PC-3 (cell line): ENCODE measurements around the gene PAOX. TPM values are rescaled to one million over a fixed set of nuclear protein-coding genes. Genes with fewer than 3 reads are reported as not detected.
"Not testable (repeated sequence)": the region's sequence is repeated elsewhere in the genome, so short reads cannot be mapped to it uniquely, and the experiment has no call there.

Source experiments
- ATAC-seq: fragments of 200-7000 bp; cut with Tn5 transposase; 2 replicates; pipeline ENCODE4 v1.9.1; 2020; ENCODE audit warnings: mild to moderate bottlenecking, moderate library complexity
- BruUV-seq: library from RNA; stranded (reverse); fragments of 400-500 nt; replicated peaks from 2 replicates; lab custom pipeline; 2021; lab: Mats Ljungman, UMichigan
- CTCF ChIA-PET: fragments of 300-600 bp; sonication (Branson Sonifier 250); formaldehyde crosslinking; loops from one replicate; lab custom pipeline; 2022; ENCODE audit warnings: antibody characterized with exemption; lab: Charles Lee
- POLR2A ChIA-PET: fragments of 300-600 bp; sonication (Branson Sonifier 250); formaldehyde crosslinking; loops from one replicate; lab custom pipeline; 2022; ENCODE audit warnings: antibody characterized with exemption; ENCODE audit not compliant: unreplicated experiment; lab: Charles Lee
- DNase-seq: peaks from one replicate; pipeline ENCODE4 v3.0.0-alpha.2; 2015
- H2AFZ ChIP-seq: fragments of 300-600 bp; sonication (generic); 2 replicates; pipeline ENCODE4 v1.6.0; 2016; ENCODE audit warnings: antibody characterized with exemption, low read length
- H3F3A ChIP-seq: fragments of 300-600 bp; sonication (generic); one replicate; pipeline ENCODE4 v1.6.0; 2017; ENCODE audit warnings: antibody characterized with exemption, low read length, control low read depth, mild to moderate bottlenecking; ENCODE audit not compliant: unreplicated experiment
- H3K27ac ChIP-seq: fragments of 300-600 bp; sonication (generic); 2 replicates; pipeline ENCODE4 v1.5.1; 2016; ENCODE audit warnings: mild to moderate bottlenecking, low read length
- H3K27me3 ChIP-seq: fragments of 300-600 bp; sonication (generic); 2 replicates; pipeline ENCODE4 v1.6.1; 2016; ENCODE audit warnings: low read length, mixed read lengths
- H3K36me3 ChIP-seq: fragments of 300-600 bp; sonication (generic); 2 replicates; pipeline ENCODE4 v1.6.1; 2016; ENCODE audit warnings: low read depth, mixed run types, low read length, mixed read lengths
- H3K4me1 ChIP-seq: fragments of 300-600 bp; sonication (generic); 2 replicates; pipeline ENCODE4 v1.5.1; 2016; ENCODE audit warnings: low read length; ENCODE audit not compliant: insufficient read depth
- H3K4me2 ChIP-seq: fragments of 300-600 bp; sonication (generic); 2 replicates; pipeline ENCODE4 v1.6.0; 2016; ENCODE audit warnings: low read length
- H3K4me3 ChIP-seq: fragments of 300-600 bp; sonication (generic); 2 replicates; pipeline ENCODE4 v1.5.1; 2016; ENCODE audit warnings: mild to moderate bottlenecking, low read length, mixed read lengths
- H3K79me2 ChIP-seq: fragments of 300-600 bp; sonication (generic); 2 replicates; pipeline ENCODE4 v1.6.1; 2017; ENCODE audit warnings: low read length, mixed read lengths
- H3K9ac ChIP-seq: fragments of 300-600 bp; sonication (generic); 2 replicates; pipeline ENCODE4 v1.6.0; 2016; ENCODE audit warnings: mild to moderate bottlenecking, low read length
- H3K9me2 ChIP-seq: fragments of 300-600 bp; sonication (generic); replicated peaks from 2 replicates; pipeline ENCODE4 v1.6.1; 2016; ENCODE audit warnings: mixed run types, low read length, mixed read lengths
- H3K9me3 ChIP-seq: fragments of 300-600 bp; sonication (generic); 2 replicates; pipeline ENCODE4 v1.6.1; 2016; ENCODE audit warnings: low read length, mixed read lengths
- H4K20me1 ChIP-seq: fragments of 300-600 bp; sonication (generic); 2 replicates; pipeline ENCODE4 v1.6.1; 2016; ENCODE audit warnings: low read length, mixed read lengths
- CTCF ChIP-seq: fragments of 300-600 bp; sonication (generic); conservative IDR thresholded peaks from 2 replicates; pipeline ENCODE4 v1.5.1; 2017; ENCODE audit warnings: antibody characterized with exemption, low read depth, mild to moderate bottlenecking, low read length
- EZH2 ChIP-seq: fragments of 300-600 bp; sonication (generic); IDR thresholded peaks from one replicate; pipeline ENCODE4 v1.6.1; 2017; ENCODE audit warnings: antibody characterized with exemption, mild to moderate bottlenecking, low read length; ENCODE audit not compliant: unreplicated experiment
- EZH2phosphoT487 ChIP-seq: fragments of 300-600 bp; sonication (generic); IDR thresholded peaks from 2 replicates; pipeline ENCODE4 v1.6.1; 2018; ENCODE audit warnings: mild to moderate bottlenecking, antibody characterized with exemption, low read length, borderline replicate concordance
- intact Hi-C: fragments of 100-400 bp; cut with micrococcal nuclease; formaldehyde crosslinking; loops from 2 replicates; pipeline ENCODE4 v1.9.0; 2023
- total RNA-seq: library from RNA; depleted of rRNA; stranded (reverse); fragments of >200 nt; gene quantifications from 2 replicates; pipeline ENCODE4 v1.2.3, GENCODE V29; 2014

PAOX gene
- total RNA-seq, 1 experiment from 2014 or later: 4.1 TPM

- H3K79me2 ChIP-seq: peaks cover 8% of the 10 kb centered on the region; the same call in 1 of the 2 replicates
- peaks cover 3% of the 10 kb centered on the region; the same call in 1 of the 2 replicates for H3K4me1 ChIP-seq
- intact Hi-C loops: no loop called here
- CTCF ChIA-PET: no interaction called here
- BruUV-seq: no TSS peak
- DNase-seq: no peak
- no peak overlapping the region for H3K27ac ChIP-seq
- POLR2A ChIA-PET: no interaction called here
- H4K20me1 ChIP-seq: no peaks in the 10 kb centered on the region
- no peaks in the 10 kb centered on the region for H3K9me3 ChIP-seq
- no peak overlapping the region for H3K4me2 ChIP-seq
- no peak for ATAC-seq
- H3K9ac ChIP-seq: no peak overlapping the region
- H3K9me2 ChIP-seq: no peaks in the 10 kb centered on the region
- H3K27me3 ChIP-seq: no peaks in the 10 kb centered on the region
- no peak overlapping the region for H3K4me3 ChIP-seq
- H3F3A ChIP-seq: no peaks in the 10 kb centered on the region
- TF ChIP-seq EZH2 (no peak), EZH2phosphoT487 (no peak)
- H2AFZ ChIP-seq: no peak overlapping the region
- H3K36me3 ChIP-seq: no peaks in the 10 kb centered on the region; the same call in 1 of the 2 replicates
Observed at GRCh38 chr10:133375357-133376115, 3.5 kb upstream of the PAOX start.

GRCh38 chr10:133376183-133376582 lies 2.9 kb upstream of the PAOX start:
- H3K9me3 ChIP-seq, BruUV-seq, H3K9ac ChIP-seq, H3F3A ChIP-seq, H3K4me2 ChIP-seq, H3K4me3 ChIP-seq, POLR2A ChIA-PET, H3K79me2 ChIP-seq, CTCF ChIA-PET, H4K20me1 ChIP-seq, DNase-seq, H3K27ac ChIP-seq, H2AFZ ChIP-seq, ATAC-seq, H3K36me3 ChIP-seq, intact Hi-C loops, H3K9me2 ChIP-seq, H3K4me1 ChIP-seq, H3K27me3 ChIP-seq: not testable (repeated sequence)

- Histone ChIP-seq H3K79me2 (peaks cover 4% of the 10 kb centered on the region; the same call in 1 of the 2 replicates), H3K9me3 (no peaks in the 10 kb centered on the region), H3K9ac (no peak overlapping the region), H3F3A (no peaks in the 10 kb centered on the region), H3K4me1 (peaks cover 3% of the 10 kb centered on the region; the same call in 1 of the 2 replicates), H3K27me3 (no peaks in the 10 kb centered on the region), H3K4me2 (peak overlapping the region; percentile 97; the same call in 1 of the 2 replicates), H2AFZ (no peak overlapping the region), H4K20me1 (no peaks in the 10 kb centered on the region), H3K27ac (no peak overlapping the region), H3K9me2 (no peaks in the 10 kb centered on the region), H3K36me3 (no peaks in the 10 kb centered on the region), H3K4me3 (no peak overlapping the region)
- DNase-seq: no peak
- BruUV-seq: no TSS peak
- intact Hi-C loops: no loop called here
- ChIA-PET CTCF (no interaction called here), POLR2A (no interaction called here)
- no peak for TF ChIP-seq CTCF
- TF ChIP-seq EZH2: no peak
- no peak for TF ChIP-seq EZH2phosphoT487
- no peak for ATAC-seq
Observed at GRCh38 chr10:133377025-133377817, 1.8 kb upstream of the PAOX start.
